ENCODE data around the gene SYTL3. TPM values are rescaled to one million over a fixed set of nuclear protein-coding genes. Genes with fewer than 3 reads are reported as not detected.
"Not testable (repeated sequence)": the region's sequence is repeated elsewhere in the genome, so short reads cannot be mapped to it uniquely, and the experiment has no call there.

The SYTL3 gene
- total RNA-seq, 4 donors from 2014 or later, result 2.8 to 5.1 (median 3.4) TPM

DNA sequence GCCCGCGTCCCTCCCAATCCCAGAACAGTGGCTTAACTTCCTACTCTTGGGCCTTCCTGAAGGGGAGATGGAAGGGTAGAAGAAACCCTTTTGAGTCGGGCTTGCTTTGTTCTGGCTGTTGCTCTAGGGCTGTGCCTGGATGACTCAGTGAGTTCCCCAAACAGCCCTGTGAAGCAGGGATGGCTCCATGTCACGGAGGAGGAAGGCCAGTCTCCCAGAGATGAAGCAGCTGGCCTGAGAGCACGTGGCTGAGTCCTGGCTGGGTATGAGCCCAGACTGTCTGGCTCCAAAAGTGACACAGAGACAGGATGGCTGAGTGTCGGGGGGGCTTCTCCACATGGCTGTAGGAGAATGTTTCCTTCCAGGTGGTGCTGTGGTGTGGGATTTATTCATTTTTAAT, 4.6 kb downstream of the SYTL3 start:
- peak in 1 of 2 donors; percentile 68 for DNase-seq (ENCODE audit: low spot score in 2 of 2)
- no peak for TF ChIP-seq EP300 (IDR thresholded peaks at IDR 0.05)
- no peak for TF ChIP-seq POLR2AphosphoS5 (IDR thresholded peaks at IDR 0.05)
- no peak for TF ChIP-seq POLR2A (IDR thresholded peaks at IDR 0.05)
- TF ChIP-seq, protein P1, sequence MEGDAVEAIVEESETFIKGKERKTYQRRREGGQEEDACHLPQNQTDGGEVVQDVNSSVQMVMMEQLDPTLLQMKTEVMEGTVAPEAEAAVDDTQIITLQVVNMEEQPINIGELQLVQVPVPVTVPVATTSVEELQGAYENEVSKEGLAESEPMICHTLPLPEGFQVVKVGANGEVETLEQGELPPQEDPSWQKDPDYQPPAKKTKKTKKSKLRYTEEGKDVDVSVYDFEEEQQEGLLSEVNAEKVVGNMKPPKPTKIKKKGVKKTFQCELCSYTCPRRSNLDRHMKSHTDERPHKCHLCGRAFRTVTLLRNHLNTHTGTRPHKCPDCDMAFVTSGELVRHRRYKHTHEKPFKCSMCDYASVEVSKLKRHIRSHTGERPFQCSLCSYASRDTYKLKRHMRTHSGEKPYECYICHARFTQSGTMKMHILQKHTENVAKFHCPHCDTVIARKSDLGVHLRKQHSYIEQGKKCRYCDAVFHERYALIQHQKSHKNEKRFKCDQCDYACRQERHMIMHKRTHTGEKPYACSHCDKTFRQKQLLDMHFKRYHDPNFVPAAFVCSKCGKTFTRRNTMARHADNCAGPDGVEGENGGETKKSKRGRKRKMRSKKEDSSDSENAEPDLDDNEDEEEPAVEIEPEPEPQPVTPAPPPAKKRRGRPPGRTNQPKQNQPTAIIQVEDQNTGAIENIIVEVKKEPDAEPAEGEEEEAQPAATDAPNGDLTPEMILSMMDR (IDR thresholded peaks at IDR 0.05), result no peak
- Histone ChIP-seq H3K4me1 (peaks cover 8% of the 10 kb centered on the region), H3K36me3 (no peaks in the 10 kb centered on the region), H3K27me3 (no peaks in the 10 kb centered on the region), H3K4me3 (no peak overlapping the region), H3K9me3 (no peaks in the 10 kb centered on the region), H3K27ac (peak overlapping the region; percentile 51)
- 95% methylated on average over 2 of the region's 6 CpGs for WGBS

DNA sequence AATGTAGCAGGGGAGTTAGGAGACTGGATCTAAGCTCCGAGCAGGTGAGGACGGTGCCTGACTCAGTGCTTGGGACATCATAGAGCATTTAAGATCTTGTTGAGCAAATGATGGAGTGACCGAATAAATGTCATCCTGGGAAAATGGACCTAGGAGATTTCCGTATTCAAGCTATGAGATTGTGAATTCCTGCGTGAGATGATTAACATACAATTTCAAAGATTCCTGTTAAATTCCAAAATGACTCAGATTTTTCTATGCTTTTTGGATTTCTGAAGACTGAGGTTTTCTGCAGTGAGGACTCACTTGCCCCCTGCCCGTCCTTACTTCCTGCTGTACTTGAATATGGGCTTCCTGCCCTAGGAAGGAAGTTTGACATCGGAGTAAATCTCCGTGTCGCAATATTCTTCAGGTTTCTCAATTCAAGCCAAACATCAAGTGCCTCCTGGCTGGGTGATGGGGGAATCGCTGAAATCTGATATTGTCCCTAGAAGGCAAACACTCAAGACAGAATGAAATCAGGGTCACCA, 5.2 kb downstream of the SYTL3 start:
- H3K27ac ChIP-seq, result peak overlapping the region; percentile 51
- no peaks in the 10 kb centered on the region for H3K27me3 ChIP-seq
- TF ChIP-seq POLR2A (IDR thresholded peaks at IDR 0.05), result no peak
- TF ChIP-seq, protein P1 (IDR thresholded peaks at IDR 0.05), result no peak
- TF ChIP-seq EP300 (IDR thresholded peaks at IDR 0.05), result no peak
- no peak for TF ChIP-seq POLR2AphosphoS5 (IDR thresholded peaks at IDR 0.05)
- DNase-seq (ENCODE audit: low spot score in 2 of 2), result peak in 1 of 2 donors; percentile 27
- H3K4me1 ChIP-seq, result peaks cover 9% of the 10 kb centered on the region
- H3K9me3 ChIP-seq, result no peaks in the 10 kb centered on the region
- H3K36me3 ChIP-seq, result no peaks in the 10 kb centered on the region
- H3K4me3 ChIP-seq, result no peak overlapping the region
- WGBS, result 69% methylated on average over 10 of the region's 10 CpGs

DNA sequence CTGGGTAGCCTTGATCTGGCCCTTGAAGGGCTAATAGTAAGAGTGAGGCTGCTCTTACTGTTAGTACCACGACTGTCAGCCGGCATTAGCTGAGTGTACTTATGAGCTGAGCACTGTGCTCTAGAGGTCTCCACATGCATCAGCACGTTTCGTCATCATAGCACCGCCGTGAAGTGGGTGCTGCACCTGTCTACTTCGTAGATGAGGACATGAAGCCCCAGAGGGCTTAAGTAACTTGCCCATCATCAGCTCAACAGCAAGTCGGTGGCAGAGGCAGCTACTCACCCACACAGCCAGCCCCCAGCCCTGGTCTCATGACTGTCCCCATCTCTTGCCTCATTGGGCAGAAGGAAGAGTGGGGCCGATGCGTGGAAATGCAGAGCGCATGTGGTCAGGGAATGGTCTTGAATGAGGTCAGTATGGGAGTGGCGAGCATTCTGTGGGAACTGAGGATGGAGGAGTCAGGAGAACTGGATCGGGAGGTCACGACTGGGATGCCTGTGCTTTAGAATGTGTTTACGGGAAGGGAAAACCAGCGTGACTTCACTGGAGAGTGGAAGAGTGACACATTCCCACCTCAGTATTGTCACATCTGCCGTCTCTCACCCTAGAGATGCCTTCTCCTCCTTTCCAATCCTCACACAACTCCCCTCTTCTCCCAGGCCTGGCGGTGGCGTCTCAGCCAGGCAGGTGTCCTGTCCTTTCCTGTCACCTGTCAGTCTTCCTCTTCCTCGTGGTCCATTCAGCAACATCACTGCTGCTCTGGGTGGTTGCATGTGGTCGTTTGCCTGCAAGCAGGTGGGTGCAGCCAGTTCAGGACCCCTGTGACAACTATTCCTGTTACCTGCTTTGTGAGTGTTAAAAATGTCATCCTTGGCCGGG, 6.0 kb downstream of the SYTL3 start:
- Histone ChIP-seq H3K4me3 (no peak overlapping the region), H3K27ac (no peak overlapping the region), H3K36me3 (no peaks in the 10 kb centered on the region), H3K9me3 (no peaks in the 10 kb centered on the region), H3K4me1 (peaks cover 16% of the 10 kb centered on the region), H3K27me3 (no peaks in the 10 kb centered on the region)
- WGBS, result 94% methylated on average over 19 of the region's 22 CpGs
- no peak for TF ChIP-seq EP300 (IDR thresholded peaks at IDR 0.05)
- TF ChIP-seq POLR2A (IDR thresholded peaks at IDR 0.05), result no peak
- TF ChIP-seq, protein P1 (IDR thresholded peaks at IDR 0.05), result no peak
- TF ChIP-seq POLR2AphosphoS5 (IDR thresholded peaks at IDR 0.05), result no peak
- peak in 1 of 2 donors; percentile 49 for DNase-seq (ENCODE audit: low spot score in 2 of 2)

DNA sequence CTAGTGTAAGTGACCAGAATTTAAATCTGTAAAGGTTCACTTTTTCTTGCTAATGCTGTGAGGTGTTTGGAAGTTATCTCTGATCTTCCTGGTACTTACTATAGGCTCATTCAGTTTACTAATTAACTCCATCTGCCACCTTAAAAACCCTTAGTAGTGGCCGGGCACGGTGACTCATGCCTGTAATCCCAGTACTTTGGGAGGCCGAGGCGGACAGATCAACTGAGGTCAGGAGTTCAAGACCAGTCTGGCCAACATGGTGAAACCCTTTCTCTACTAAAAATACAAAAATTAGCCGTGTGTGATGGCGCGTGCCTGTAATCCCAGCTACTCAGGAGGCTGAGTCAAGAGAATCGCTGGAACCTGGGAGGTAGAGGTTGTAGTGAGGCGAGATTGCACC, 7.1 kb downstream of the SYTL3 start:
- peaks cover 28% of the 10 kb centered on the region for H3K4me1 ChIP-seq
- not testable (repeated sequence) for H3K27ac ChIP-seq, H3K4me3 ChIP-seq, H3K36me3 ChIP-seq, H3K9me3 ChIP-seq, H3K27me3 ChIP-seq
- peak in 1 of 2 donors; percentile 34 for DNase-seq (ENCODE audit: low spot score in 2 of 2)
- WGBS, result 82% methylated on average over 9 of the region's 9 CpGs

DNA sequence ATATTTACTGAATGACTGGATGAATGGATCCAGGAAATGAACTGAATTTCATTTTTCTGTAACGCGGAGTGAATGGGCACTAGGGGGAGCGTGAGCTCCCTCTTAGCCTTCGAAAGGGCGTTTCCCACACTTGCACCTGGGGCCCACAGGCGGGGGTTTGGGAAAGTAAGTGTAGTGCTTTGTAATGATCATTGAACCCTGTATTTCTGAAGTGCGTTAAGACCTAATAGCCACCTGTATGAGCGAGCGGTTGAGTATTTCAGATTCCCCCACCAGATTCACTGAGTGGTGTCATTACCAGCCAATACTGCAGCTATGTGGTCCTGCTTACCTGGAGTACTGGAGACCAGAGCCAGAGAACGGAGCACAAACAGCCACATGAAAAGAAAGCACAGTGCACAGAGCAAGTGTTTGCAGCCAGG, 10.5 kb downstream of the SYTL3 start:
- whole genome bisulfite sequencing, result 32% methylated on average over 10 of the region's 10 CpGs
- Histone ChIP-seq H3K36me3 (no peaks in the 10 kb centered on the region), H3K9me3 (no peaks in the 10 kb centered on the region), H3K4me3 (no peak overlapping the region), H3K27me3 (no peaks in the 10 kb centered on the region), H3K4me1 (peaks cover 44% of the 10 kb centered on the region), H3K27ac (peak overlapping the region; percentile 84)
- TF ChIP-seq, protein P1 (IDR thresholded peaks at IDR 0.05), result peak in 1 of 2 donors; percentile 45
- no peak for TF ChIP-seq POLR2AphosphoS5 (IDR thresholded peaks at IDR 0.05)
- DNase-seq (ENCODE audit: low spot score in 2 of 2), result no peak

Data from suprapubic skin (tissue), 4 donors.